Esophagus squamous epithelium (tissue), 4 donors: ENCODE measurements around the gene PLCB1.

ENCODE experiments used
- CTCF ChIP-seq, 6 experiments: fragments of 450-650 bp in 4 of 6; fragments of 200-600 bp in 2 of 6; sonication (generic) in 2 of 6; IDR thresholded peaks; one replicate each; pipeline ENCODE4 v1.5.1; 2016 to 2019; ENCODE audit warnings: antibody characterized with exemption in 6 of 6, mild to moderate bottlenecking in 4 of 6, moderate library complexity in 4 of 6
- POLR2A ChIP-seq, 4 donors: fragments of 450-650 bp; IDR thresholded peaks; one replicate each; pipeline ENCODE4 v1.6.1; 2017; ENCODE audit warnings: antibody characterized with exemption in 4 of 4, mild to moderate bottlenecking in 4 of 4, moderate library complexity in 3 of 4

GRCh38 chr20:8583566-8584043, 451.5 kb downstream of the PLCB1 start:
- TF ChIP-seq POLR2A (IDR thresholded peaks at IDR 0.05) (no peak), CTCF (IDR thresholded peaks at IDR 0.05) (no peak)
